DOHH2 (cell line): ENCODE measurements around the gene FGGY.

Source experiments
- EZH2phosphoT487 ChIP-seq: fragments of 200-600 bp; sonication (generic); IDR thresholded peaks from 2 replicates; pipeline ENCODE4 v1.6.1; 2017; ENCODE audit warnings: borderline replicate concordance, mild to moderate bottlenecking, antibody characterized with exemption, low read length, moderate library complexity, mixed read lengths
- TF ChIP-seq, protein P1 (sequence below): fragments of 200-600 bp; sonication (generic); IDR thresholded peaks from one replicate; pipeline ENCODE4 v1.5.1; 2014; ENCODE audit warnings: antibody characterized with exemption, mild to moderate bottlenecking, low read depth, low read length; ENCODE audit not compliant: poor library complexity, severe bottlenecking

- TF ChIP-seq, protein P1, sequence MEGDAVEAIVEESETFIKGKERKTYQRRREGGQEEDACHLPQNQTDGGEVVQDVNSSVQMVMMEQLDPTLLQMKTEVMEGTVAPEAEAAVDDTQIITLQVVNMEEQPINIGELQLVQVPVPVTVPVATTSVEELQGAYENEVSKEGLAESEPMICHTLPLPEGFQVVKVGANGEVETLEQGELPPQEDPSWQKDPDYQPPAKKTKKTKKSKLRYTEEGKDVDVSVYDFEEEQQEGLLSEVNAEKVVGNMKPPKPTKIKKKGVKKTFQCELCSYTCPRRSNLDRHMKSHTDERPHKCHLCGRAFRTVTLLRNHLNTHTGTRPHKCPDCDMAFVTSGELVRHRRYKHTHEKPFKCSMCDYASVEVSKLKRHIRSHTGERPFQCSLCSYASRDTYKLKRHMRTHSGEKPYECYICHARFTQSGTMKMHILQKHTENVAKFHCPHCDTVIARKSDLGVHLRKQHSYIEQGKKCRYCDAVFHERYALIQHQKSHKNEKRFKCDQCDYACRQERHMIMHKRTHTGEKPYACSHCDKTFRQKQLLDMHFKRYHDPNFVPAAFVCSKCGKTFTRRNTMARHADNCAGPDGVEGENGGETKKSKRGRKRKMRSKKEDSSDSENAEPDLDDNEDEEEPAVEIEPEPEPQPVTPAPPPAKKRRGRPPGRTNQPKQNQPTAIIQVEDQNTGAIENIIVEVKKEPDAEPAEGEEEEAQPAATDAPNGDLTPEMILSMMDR, result no peak
- no peak for TF ChIP-seq EZH2phosphoT487
Measured at GRCh38 chr1:59309392-59309791, 12.5 kb downstream of the FGGY start.
